Measurements from ENCODE around the gene NHS. TPM values are rescaled to one million over a fixed set of nuclear protein-coding genes. Genes with fewer than 3 reads are reported as not detected.

Gene NHS
- total RNA-seq, 1 experiment from 2014 or later, result 5.7 TPM

DNA sequence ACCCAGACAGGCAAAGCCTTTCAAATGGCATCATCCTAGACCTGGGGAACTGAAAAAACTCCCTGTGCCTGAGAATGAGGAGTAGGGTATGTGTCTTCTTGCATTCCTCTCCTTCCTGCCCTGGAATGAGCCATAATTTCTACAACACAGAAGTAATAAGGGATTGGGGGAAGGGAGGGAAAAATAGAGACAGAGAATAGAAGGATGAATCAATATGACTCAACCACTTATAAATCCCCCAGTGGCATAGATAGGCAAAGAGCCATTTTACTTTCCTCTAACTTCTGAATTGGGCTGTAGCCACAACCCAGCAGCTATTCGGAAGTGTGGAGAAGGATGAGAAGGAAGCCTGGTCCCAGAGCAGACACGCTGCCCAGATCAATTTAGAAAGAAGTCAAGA is 99.9 kb downstream of the NHS start:
- Histone ChIP-seq H3K9me2 (ENCODE audit: insufficient read depth) (no peaks in the 10 kb centered on the region), H3K9ac (ENCODE audit: low read length) (no peak overlapping the region), H3K4me3 (replicated peaks in 1 of 2; ENCODE audit: low read depth in 1 of 2, low read length in 2 of 2) (no peak overlapping the region), H3K36me3 (ENCODE audit: control insufficient read depth in 1 of 2, insufficient read depth in 2 of 2, low read length in 2 of 2) (no peaks in the 10 kb centered on the region), H3K4me1 (ENCODE audit: control insufficient read depth in 1 of 2, insufficient read depth in 2 of 2, low read length in 2 of 2) (no peaks in the 10 kb centered on the region; a peak in 2 of 4 replicates), H2AFZ (ENCODE audit: low read depth, low read length, poor library complexity, severe bottlenecking) (no peak overlapping the region), H3K27ac (ENCODE audit: low read depth, low read length) (no peak overlapping the region), H3K79me2 (ENCODE audit: insufficient read depth, low read length) (no peaks in the 10 kb centered on the region), H3K4me2 (ENCODE audit: low read length) (no peak overlapping the region), H3K9me3 (ENCODE audit: control insufficient read depth in 1 of 2, insufficient read depth in 1 of 2, low read depth in 1 of 2, low read length in 2 of 2) (no peaks in the 10 kb centered on the region), H4K20me1 (ENCODE audit: insufficient read depth) (no peaks in the 10 kb centered on the region), H3K27me3 (ENCODE audit: insufficient read depth, low read length) (no peaks in the 10 kb centered on the region)
- DNase-seq (ENCODE audit: low read depth, low spot score) (no peak), ATAC-seq (no peak)
- intact Hi-C loops (cut with micrococcal nuclease), result no loop called here
- TF ChIP-seq, protein P1, sequence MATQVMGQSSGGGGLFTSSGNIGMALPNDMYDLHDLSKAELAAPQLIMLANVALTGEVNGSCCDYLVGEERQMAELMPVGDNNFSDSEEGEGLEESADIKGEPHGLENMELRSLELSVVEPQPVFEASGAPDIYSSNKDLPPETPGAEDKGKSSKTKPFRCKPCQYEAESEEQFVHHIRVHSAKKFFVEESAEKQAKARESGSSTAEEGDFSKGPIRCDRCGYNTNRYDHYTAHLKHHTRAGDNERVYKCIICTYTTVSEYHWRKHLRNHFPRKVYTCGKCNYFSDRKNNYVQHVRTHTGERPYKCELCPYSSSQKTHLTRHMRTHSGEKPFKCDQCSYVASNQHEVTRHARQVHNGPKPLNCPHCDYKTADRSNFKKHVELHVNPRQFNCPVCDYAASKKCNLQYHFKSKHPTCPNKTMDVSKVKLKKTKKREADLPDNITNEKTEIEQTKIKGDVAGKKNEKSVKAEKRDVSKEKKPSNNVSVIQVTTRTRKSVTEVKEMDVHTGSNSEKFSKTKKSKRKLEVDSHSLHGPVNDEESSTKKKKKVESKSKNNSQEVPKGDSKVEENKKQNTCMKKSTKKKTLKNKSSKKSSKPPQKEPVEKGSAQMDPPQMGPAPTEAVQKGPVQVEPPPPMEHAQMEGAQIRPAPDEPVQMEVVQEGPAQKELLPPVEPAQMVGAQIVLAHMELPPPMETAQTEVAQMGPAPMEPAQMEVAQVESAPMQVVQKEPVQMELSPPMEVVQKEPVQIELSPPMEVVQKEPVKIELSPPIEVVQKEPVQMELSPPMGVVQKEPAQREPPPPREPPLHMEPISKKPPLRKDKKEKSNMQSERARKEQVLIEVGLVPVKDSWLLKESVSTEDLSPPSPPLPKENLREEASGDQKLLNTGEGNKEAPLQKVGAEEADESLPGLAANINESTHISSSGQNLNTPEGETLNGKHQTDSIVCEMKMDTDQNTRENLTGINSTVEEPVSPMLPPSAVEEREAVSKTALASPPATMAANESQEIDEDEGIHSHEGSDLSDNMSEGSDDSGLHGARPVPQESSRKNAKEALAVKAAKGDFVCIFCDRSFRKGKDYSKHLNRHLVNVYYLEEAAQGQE (IDR thresholded peaks at IDR 0.05; ENCODE audit: low read depth), result no peak
- TF ChIP-seq, protein P2, sequence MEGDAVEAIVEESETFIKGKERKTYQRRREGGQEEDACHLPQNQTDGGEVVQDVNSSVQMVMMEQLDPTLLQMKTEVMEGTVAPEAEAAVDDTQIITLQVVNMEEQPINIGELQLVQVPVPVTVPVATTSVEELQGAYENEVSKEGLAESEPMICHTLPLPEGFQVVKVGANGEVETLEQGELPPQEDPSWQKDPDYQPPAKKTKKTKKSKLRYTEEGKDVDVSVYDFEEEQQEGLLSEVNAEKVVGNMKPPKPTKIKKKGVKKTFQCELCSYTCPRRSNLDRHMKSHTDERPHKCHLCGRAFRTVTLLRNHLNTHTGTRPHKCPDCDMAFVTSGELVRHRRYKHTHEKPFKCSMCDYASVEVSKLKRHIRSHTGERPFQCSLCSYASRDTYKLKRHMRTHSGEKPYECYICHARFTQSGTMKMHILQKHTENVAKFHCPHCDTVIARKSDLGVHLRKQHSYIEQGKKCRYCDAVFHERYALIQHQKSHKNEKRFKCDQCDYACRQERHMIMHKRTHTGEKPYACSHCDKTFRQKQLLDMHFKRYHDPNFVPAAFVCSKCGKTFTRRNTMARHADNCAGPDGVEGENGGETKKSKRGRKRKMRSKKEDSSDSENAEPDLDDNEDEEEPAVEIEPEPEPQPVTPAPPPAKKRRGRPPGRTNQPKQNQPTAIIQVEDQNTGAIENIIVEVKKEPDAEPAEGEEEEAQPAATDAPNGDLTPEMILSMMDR (IDR thresholded peaks at IDR 0.05 in 2 of 3, conservative IDR thresholded peaks at IDR 0.05 in 1 of 3; ENCODE audit: borderline replicate concordance in 1 of 3, insufficient read depth in 1 of 3, low read depth in 2 of 3, low read length in 2 of 3), result no peak
- TF ChIP-seq EZH2phosphoT487 (IDR thresholded peaks at IDR 0.05; ENCODE audit: borderline replicate concordance), result no peak
- TF ChIP-seq SRF (IDR thresholded peaks at IDR 0.05; ENCODE audit: low read depth), result no peak
- TF ChIP-seq ELF1 (IDR thresholded peaks at IDR 0.05; ENCODE audit: borderline replicate concordance, low read depth), result no peak
- TF ChIP-seq FOSL1 (IDR thresholded peaks at IDR 0.05; ENCODE audit: low read depth), result no peak
- no peak for TF ChIP-seq SP1 (IDR thresholded peaks at IDR 0.05; ENCODE audit: low read depth)
- TF ChIP-seq, protein P3, sequence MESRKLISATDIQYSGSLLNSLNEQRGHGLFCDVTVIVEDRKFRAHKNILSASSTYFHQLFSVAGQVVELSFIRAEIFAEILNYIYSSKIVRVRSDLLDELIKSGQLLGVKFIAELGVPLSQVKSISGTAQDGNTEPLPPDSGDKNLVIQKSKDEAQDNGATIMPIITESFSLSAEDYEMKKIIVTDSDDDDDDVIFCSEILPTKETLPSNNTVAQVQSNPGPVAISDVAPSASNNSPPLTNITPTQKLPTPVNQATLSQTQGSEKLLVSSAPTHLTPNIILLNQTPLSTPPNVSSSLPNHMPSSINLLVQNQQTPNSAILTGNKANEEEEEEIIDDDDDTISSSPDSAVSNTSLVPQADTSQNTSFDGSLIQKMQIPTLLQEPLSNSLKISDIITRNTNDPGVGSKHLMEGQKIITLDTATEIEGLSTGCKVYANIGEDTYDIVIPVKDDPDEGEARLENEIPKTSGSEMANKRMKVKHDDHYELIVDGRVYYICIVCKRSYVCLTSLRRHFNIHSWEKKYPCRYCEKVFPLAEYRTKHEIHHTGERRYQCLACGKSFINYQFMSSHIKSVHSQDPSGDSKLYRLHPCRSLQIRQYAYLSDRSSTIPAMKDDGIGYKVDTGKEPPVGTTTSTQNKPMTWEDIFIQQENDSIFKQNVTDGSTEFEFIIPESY (IDR thresholded peaks at IDR 0.05; ENCODE audit: extremely low read depth, insufficient replicate concordance, low read length), result no peak
- TF ChIP-seq TCF7L2 (IDR thresholded peaks at IDR 0.05; ENCODE audit: borderline replicate concordance, extremely low read depth, insufficient read depth, insufficient read length), result no peak
- no peak for TF ChIP-seq POLR2AphosphoS5 (IDR thresholded peaks at IDR 0.05; ENCODE audit: low read depth, low read length)
- no peak for TF ChIP-seq RAD21 (IDR thresholded peaks at IDR 0.05; ENCODE audit: low read depth)
- no peak for TF ChIP-seq JUND (IDR thresholded peaks at IDR 0.05)
- TF ChIP-seq CBX3 (IDR thresholded peaks at IDR 0.05; ENCODE audit: low read depth), result no peak
- TF ChIP-seq SIN3A (IDR thresholded peaks at IDR 0.05; ENCODE audit: low read depth), result no peak
- no peak for TF ChIP-seq POLR2A (IDR thresholded peaks at IDR 0.05; ENCODE audit: borderline replicate concordance, extremely low read depth, insufficient read depth, insufficient read length)
- no peak for TF ChIP-seq EZH2 (IDR thresholded peaks at IDR 0.05)
- TF ChIP-seq ZNF274 (IDR thresholded peaks at IDR 0.05; ENCODE audit: low read depth, low read length), result no peak
- POLR2A ChIA-PET, result no interaction called here
- no TSS peak for BruUV-seq (replicated peaks)
- RAD21 ChIA-PET (ENCODE audit: low non-redundant PET in 1 of 2, low total read pairs in 2 of 2, uncharacterized antibody in 2 of 2, unreplicated experiment in 2 of 2), result no interaction called here
- CTCF ChIA-PET, result no interaction called here
